WI38 (cell line): Measurements from ENCODE around the gene LMO2.

ENCODE experiments used
- H3K4me3 ChIP-seq: 2 replicates; pipeline ENCODE4 v1.5.1; 2011; ENCODE audit warnings: low read depth, mild to moderate bottlenecking, control low read depth, low read length
- TF ChIP-seq, protein P1 (sequence below): IDR thresholded peaks from 2 replicates; pipeline ENCODE4 v1.5.1; 2012; ENCODE audit warnings: low read depth, mild to moderate bottlenecking, control low read depth, low read length

Gene LMO2

DNA sequence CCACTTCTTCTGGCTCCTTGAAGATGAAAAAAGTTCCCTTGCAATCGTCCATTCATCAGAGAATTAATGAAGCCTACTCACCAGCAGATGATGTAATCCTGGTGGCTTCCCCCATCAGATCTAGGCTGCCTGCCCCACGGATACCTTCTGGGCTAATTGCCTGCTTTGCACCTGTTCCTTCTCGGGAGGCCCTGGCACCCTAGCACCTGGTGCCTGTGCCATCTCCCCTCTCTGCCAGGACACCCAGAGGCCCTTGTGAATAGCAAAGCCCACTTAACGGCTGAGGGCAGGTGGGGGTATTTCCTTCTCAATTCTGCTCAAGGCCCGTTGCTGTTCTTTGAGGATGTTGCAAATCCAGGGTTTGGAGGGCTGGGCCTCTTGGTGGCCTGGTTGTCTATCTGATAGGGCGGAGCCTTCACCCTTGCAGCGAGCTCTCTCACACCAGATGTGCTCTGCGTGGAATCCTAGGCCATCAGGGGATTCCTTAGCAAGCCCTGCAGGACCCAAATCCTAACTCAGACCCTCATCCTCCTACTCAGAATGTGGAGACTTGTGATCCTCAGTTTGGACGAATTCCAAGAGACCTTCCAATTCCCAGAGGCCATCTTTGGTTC is at the start of gene LMO2:
LMO2 (minus strand) TSS at position 363 of the 614 bp plus-strand sequence. CDS start 22,360 bp downstream, outside the sequence.
- H3K4me3 ChIP-seq = no peak within 1 kb of the TSS
- TF ChIP-seq, protein P1, sequence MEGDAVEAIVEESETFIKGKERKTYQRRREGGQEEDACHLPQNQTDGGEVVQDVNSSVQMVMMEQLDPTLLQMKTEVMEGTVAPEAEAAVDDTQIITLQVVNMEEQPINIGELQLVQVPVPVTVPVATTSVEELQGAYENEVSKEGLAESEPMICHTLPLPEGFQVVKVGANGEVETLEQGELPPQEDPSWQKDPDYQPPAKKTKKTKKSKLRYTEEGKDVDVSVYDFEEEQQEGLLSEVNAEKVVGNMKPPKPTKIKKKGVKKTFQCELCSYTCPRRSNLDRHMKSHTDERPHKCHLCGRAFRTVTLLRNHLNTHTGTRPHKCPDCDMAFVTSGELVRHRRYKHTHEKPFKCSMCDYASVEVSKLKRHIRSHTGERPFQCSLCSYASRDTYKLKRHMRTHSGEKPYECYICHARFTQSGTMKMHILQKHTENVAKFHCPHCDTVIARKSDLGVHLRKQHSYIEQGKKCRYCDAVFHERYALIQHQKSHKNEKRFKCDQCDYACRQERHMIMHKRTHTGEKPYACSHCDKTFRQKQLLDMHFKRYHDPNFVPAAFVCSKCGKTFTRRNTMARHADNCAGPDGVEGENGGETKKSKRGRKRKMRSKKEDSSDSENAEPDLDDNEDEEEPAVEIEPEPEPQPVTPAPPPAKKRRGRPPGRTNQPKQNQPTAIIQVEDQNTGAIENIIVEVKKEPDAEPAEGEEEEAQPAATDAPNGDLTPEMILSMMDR = no peak

DNA sequence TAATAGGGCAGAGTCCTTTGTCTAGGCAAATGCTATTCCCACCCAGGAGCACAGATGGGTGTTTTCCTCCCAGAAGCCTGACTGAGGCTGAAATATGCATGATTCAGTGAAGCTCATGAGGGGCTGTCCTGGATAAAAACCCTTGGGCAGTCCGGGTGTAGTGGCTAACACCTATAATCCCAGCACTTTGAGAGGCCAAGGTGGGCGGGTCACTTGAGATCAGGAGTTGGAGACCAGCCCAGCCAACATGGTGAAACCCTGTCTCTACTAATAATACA is 48.6 kb upstream of the LMO2 start:
- no peak overlapping the region for H3K4me3 ChIP-seq
- TF ChIP-seq, protein P1 = no peak

DNA sequence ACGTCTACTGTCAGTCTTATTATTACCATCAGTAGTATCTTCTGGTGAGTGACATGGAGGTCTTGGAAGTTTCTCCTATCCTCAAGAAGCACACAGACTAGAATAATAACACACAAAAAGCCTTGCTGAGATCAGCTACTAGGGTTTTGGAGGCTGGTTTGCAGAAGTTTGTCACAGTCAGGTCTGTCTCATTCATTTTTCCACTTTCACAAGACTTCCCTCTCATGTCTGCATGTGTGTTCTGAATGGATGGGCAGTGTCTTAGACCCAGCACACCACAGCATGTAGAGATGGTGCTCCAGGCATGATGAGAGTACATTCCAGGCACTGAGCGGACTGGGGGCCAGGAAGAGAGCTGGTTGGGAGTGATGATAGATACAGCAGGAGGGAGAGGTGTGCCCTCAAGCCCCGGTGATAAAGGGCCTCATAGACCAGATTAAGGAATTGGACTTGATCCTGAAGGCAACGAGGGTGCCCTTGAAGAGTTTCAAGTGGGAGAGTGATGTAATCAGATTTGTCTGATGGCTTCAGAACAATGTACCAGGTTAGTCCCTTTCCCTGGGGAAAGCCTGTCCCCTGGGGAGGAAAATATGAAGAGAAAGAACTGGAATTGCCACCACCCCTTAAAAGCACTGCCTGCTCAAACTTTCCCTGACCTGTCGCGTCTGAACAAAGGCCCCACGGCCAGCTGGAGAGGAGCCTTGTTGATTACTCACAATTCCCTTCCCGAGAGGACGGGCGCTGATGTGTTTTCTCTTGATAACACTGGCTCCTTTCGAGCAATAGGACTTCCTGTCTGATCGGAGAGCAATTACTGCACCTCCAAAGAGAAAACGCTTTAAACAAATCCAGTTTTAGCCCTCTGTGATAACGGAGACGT is 45.1 kb upstream of the LMO2 start:
- H3K4me3 ChIP-seq = no peak overlapping the region

DNA sequence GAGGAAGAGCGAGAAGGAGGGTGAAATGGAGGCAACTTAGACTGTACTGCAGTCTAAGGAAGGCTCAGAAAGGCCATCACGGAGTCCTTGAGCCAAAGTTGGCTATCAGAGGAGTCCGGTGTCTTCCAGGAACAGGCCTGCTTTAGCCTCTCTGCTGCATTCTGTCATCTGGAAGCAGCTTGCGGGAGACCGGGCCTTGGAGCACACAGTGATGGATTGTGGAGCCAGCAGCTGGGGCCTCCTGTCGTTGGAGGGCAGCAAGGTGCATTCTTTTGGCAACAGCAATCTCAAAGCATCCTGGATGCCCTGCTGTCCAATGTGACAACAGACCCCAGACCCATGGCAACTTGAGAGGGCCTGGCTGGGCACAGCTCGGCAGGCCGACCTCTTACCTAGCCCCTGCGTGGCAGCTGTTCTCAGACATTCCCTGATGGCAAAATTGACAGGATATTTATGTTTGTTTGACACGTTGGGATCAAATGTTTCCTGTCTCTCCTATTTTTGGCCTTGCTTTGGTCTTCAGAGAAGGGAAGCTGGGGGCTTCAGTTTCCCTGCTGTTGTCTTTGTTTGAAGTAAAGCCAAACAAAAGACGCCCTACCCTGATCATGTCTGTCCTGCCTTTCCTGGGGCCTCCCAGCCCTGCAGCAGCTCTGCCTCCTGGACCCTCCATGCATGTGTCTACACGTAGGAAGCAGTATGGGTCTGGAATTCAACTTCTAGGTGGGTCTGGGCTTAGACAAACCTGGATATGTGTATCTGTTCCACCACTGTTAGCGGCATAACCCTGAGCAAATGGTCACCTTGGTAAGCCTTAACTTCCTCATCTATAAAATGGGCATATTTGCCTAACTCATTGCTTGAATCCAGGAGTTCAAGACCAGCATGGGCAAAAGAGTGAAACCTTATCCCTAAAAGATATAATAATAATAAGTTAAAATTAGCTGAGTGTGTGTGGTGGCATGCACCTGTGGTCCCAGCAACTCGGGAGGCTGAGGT is 43.9 kb upstream of the LMO2 start:
- TF ChIP-seq, protein P1 = no peak
- H3K4me3 ChIP-seq = no peak overlapping the region

More for the DNA sequence above, 45.1 kb upstream of the LMO2 start:
- TF ChIP-seq, protein P1 = no peak

DNA sequence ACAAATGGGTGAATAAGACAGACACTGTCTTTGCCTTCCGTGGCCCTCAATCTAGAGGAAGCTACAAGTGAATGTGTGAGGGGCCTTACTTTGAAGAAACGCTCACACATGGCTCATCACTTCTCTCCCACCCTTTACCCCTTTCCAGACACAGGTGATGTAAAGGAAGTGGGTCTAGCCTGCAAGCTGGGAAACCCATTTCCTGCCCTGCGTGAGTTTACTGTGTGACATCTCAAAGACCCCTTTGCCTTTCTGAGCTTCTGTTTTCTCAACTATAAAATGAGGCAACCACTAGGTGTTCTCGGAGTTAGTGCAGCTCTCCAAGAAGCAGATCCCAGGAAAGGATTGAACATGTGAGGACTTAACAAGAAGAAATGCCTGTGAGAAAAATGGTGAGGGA is 43.1 kb upstream of the LMO2 start:
- TF ChIP-seq, protein P1 = no peak
- H3K4me3 ChIP-seq = no peak overlapping the region

DNA sequence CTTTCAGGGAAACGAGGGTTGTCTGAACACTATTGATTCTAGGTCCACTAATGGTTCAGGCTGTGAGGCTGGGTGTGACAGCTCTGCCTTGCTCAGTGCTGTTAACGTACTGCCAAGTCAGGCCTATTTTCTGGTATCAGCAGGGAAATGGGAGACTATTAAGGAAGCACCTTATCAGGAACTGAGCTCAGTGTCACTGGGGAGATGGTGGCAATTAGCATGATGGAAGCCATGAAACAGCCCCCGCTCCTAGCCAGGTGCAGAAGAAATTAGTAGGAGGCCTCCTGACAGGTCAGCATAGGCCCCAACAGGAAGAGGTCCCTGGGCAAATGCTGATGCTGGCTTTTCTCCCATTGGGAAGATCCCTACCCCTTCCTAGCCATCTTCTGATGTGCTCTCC is 42.6 kb upstream of the LMO2 start:
- TF ChIP-seq, protein P1 = no peak
- H3K4me3 ChIP-seq = no peak overlapping the region
